ENCODE results near the gene TMED8. TPM values are rescaled to one million over a fixed set of nuclear protein-coding genes. Genes with fewer than 3 reads are reported as not detected.

TMED8 gene
- total and polyA plus RNA-seq, 10 of the 15 experiments (the other 5 are each of a cell fraction or from before 2014, with no cell fraction given) = 7.3 to 39.1 (median 26.1) TPM

DNA sequence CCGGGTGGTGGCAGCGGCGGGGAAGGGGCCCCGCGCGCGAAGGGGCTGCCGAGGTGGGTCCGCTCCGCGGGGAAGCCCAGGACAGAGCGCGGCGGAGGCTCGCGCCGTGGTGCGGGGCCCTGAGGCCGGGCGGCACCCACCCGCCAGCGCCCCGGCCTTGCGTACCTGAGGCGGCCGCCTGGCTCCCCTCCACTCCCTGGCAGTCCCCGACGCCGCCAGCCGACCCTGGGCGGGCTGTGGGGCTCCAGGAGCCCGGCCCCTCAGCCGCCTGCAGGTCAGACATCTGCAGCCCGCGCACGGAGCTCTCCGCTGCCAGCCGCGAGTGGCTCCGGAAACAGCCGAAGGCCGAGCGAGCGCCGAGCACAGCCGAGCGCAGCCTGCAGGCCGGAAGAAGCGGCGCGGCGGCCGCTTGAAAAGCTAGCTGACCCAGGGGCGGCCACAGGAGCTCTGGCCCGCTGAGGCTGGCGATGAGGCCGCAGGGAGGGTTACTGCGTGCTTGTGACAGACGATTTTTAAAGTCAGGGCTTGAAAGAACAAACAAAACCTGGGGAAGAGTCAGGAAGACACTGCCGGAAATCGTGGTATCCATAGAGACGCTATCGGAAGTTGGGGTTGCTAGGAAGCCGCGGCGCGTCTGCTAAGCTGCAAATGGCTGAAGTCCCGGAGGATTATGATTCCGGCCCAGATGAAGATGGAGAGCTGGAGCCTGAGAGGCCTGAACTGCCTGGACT lies at the start of gene TMED8, which contains the start of gene SAMD15 (continued):
- TF ChIP-seq, protein P1, sequence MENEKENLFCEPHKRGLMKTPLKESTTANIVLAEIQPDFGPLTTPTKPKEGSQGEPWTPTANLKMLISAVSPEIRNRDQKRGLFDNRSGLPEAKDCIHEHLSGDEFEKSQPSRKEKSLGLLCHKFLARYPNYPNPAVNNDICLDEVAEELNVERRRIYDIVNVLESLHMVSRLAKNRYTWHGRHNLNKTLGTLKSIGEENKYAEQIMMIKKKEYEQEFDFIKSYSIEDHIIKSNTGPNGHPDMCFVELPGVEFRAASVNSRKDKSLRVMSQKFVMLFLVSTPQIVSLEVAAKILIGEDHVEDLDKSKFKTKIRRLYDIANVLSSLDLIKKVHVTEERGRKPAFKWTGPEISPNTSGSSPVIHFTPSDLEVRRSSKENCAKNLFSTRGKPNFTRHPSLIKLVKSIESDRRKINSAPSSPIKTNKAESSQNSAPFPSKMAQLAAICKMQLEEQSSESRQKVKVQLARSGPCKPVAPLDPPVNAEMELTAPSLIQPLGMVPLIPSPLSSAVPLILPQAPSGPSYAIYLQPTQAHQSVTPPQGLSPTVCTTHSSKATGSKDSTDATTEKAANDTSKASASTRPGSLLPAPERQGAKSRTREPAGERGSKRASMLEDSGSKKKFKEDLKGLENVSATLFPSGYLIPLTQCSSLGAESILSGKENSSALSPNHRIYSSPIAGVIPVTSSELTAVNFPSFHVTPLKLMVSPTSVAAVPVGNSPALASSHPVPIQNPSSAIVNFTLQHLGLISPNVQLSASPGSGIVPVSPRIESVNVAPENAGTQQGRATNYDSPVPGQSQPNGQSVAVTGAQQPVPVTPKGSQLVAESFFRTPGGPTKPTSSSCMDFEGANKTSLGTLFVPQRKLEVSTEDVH (IDR thresholded peaks at IDR 0.05; ENCODE audit: low read depth, partially characterized antibody) = no peak
- no peak for TF ChIP-seq SREBF2 (IDR thresholded peaks at IDR 0.05; ENCODE audit: low read length)
- TF ChIP-seq RFX5 (IDR thresholded peaks at IDR 0.05; ENCODE audit: low read depth, low read length) = no peak
- TF ChIP-seq, protein P2, sequence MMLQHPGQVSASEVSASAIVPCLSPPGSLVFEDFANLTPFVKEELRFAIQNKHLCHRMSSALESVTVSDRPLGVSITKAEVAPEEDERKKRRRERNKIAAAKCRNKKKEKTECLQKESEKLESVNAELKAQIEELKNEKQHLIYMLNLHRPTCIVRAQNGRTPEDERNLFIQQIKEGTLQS (IDR thresholded peaks at IDR 0.05; ENCODE audit: borderline replicate concordance, extremely low read depth, low read depth, low read length) = no peak
- no peak for TF ChIP-seq RELA (IDR thresholded peaks at IDR 0.05; ENCODE audit: borderline replicate concordance, partially characterized antibody)
- no peak for TF ChIP-seq KLF5 (IDR thresholded peaks at IDR 0.05; ENCODE audit: partially characterized antibody)
- TF ChIP-seq POLR2AphosphoS5 (IDR thresholded peaks at IDR 0.05; ENCODE audit: low read length) = no peak
- TF ChIP-seq RAD21 (IDR thresholded peaks at IDR 0.05; ENCODE audit: insufficient read depth, low read depth, low read length) = no peak
- TF ChIP-seq ETV6 (conservative IDR thresholded peaks at IDR 0.05 in 1 of 2, IDR thresholded peaks at IDR 0.05 in 1 of 2; ENCODE audit: borderline replicate concordance in 1 of 2, low read depth in 1 of 2) = no peak
- no peak for TF ChIP-seq STAT1 (conservative IDR thresholded peaks at IDR 0.05)
- TF ChIP-seq, protein P3, sequence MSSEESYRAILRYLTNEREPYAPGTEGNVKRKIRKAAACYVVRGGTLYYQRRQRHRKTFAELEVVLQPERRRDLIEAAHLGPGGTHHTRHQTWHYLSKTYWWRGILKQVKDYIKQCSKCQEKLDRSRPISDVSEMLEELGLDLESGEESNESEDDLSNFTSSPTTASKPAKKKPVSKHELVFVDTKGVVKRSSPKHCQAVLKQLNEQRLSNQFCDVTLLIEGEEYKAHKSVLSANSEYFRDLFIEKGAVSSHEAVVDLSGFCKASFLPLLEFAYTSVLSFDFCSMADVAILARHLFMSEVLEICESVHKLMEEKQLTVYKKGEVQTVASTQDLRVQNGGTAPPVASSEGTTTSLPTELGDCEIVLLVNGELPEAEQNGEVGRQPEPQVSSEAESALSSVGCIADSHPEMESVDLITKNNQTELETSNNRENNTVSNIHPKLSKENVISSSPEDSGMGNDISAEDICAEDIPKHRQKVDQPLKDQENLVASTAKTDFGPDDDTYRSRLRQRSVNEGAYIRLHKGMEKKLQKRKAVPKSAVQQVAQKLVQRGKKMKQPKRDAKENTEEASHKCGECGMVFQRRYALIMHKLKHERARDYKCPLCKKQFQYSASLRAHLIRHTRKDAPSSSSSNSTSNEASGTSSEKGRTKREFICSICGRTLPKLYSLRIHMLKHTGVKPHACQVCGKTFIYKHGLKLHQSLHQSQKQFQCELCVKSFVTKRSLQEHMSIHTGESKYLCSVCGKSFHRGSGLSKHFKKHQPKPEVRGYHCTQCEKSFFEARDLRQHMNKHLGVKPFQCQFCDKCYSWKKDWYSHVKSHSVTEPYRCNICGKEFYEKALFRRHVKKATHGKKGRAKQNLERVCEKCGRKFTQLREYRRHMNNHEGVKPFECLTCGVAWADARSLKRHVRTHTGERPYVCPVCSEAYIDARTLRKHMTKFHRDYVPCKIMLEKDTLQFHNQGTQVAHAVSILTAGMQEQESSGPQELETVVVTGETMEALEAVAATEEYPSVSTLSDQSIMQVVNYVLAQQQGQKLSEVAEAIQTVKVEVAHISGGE (CRISPR knock-in tag; IDR thresholded peaks at IDR 0.05) = peak; percentile 68
- TF ChIP-seq STAT3 (IDR thresholded peaks at IDR 0.05; ENCODE audit: low read depth, low read length) = no peak
- TF ChIP-seq MYC (IDR thresholded peaks at IDR 0.05; ENCODE audit: insufficient read depth, insufficient read length, insufficient replicate concordance, low read length, severe bottlenecking) = no peak
- no peak for TF ChIP-seq FOXK2 (IDR thresholded peaks at IDR 0.05)
- peak; percentile 93 for TF ChIP-seq LARP7 (IDR thresholded peaks at IDR 0.05)
- TF ChIP-seq, protein P4, sequence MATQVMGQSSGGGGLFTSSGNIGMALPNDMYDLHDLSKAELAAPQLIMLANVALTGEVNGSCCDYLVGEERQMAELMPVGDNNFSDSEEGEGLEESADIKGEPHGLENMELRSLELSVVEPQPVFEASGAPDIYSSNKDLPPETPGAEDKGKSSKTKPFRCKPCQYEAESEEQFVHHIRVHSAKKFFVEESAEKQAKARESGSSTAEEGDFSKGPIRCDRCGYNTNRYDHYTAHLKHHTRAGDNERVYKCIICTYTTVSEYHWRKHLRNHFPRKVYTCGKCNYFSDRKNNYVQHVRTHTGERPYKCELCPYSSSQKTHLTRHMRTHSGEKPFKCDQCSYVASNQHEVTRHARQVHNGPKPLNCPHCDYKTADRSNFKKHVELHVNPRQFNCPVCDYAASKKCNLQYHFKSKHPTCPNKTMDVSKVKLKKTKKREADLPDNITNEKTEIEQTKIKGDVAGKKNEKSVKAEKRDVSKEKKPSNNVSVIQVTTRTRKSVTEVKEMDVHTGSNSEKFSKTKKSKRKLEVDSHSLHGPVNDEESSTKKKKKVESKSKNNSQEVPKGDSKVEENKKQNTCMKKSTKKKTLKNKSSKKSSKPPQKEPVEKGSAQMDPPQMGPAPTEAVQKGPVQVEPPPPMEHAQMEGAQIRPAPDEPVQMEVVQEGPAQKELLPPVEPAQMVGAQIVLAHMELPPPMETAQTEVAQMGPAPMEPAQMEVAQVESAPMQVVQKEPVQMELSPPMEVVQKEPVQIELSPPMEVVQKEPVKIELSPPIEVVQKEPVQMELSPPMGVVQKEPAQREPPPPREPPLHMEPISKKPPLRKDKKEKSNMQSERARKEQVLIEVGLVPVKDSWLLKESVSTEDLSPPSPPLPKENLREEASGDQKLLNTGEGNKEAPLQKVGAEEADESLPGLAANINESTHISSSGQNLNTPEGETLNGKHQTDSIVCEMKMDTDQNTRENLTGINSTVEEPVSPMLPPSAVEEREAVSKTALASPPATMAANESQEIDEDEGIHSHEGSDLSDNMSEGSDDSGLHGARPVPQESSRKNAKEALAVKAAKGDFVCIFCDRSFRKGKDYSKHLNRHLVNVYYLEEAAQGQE (IDR thresholded peaks at IDR 0.05; ENCODE audit: low read depth, low read length) = no peak
- TF ChIP-seq, protein P5, sequence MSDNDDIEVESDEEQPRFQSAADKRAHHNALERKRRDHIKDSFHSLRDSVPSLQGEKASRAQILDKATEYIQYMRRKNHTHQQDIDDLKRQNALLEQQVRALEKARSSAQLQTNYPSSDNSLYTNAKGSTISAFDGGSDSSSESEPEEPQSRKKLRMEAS (IDR thresholded peaks at IDR 0.05; ENCODE audit: low read depth, low read length) = no peak; the same call in 1 of the 2 replicates
- TF ChIP-seq ZNF384 (IDR thresholded peaks at IDR 0.05; ENCODE audit: borderline replicate concordance, low read depth, low read length) = no peak
- TF ChIP-seq WRNIP1 (IDR thresholded peaks at IDR 0.05; ENCODE audit: borderline replicate concordance, low read depth, low read length) = no peak
